Right ventricle myocardium inferior (tissue), 1 donor: ENCODE measurements around the gene GPR31. TPM values are rescaled to one million over a fixed set of nuclear protein-coding genes. Genes with fewer than 3 reads are reported as not detected.

Experiments used
- ATAC-seq: fragments of 200-7000 bp; cut with Tn5 transposase; one replicate; pipeline ENCODE4 v1.9.1; 2020; ENCODE audit warnings: mild to moderate bottlenecking, moderate library complexity
- DNase-seq: peaks from one replicate; pipeline ENCODE4 v3.0.0; 2021; ENCODE audit errors: missing footprints
- intact Hi-C: fragments of 100-400 bp; cut with DNase I; formaldehyde crosslinking; loops from one replicate; pipeline ENCODE4 v1.11.0; 2022
- total RNA-seq: library from RNA; stranded (reverse); fragmentation: NEBNext Ultra II Directional; extraction: Animal tissue kit (Norgen Biotek cat#: 25700); gene quantifications from one replicate; pipeline ENCODE4 v1.2.1, GENCODE V29; 2021
- donor health status: DM: no; HTN: yes; CAD: no; lungs with severe emphysema.

GPR31 gene
- total RNA-seq, 1 donor from 2014 or later, result not detected

DNA sequence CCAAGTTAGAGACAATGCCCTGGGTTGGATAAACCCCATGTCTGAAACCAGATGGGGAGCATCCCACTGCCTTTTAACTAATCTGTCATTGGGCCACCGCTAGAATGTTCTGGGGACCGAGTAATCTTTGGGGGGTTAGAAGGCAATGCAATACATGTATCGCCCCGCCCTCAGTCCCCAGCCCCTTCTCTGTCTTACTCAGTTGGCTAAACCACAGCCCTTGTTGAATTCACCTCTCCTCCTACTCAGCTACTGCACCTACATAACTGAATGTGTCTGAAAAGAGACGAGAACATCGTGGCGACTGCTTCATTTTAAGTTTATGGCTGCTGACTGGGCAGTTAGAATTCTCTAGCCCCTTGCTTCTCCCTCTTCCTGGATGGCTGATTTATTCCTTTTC lies 50.0 kb downstream of the GPR31 start:
- intact Hi-C loops, result no loop called here
- DNase-seq (no peak), ATAC-seq (no peak)

- no peak for DNase-seq
Observed at GRCh38 chr6:167106406-167106805, 51.4 kb downstream of the GPR31 start.

More at GRCh38 chr6:167106406-167106805, 51.4 kb downstream of the GPR31 start:
- intact Hi-C loops, result no loop called here
- no peak for ATAC-seq

Other genes with a start within 250 kb of the GPR31 start
- gene RNASET2, start 201.4 kb downstream of the GPR31 start, total RNA-seq, result 16.4 TPM
- gene CEP43, start 158.6 kb downstream of the GPR31 start, total RNA-seq, result 10.8 TPM
- not detected for gene CCR6, start 34.9 kb downstream of the GPR31 start, total RNA-seq
- not detected for gene UNC93A, start 133.3 kb upstream of the GPR31 start, total RNA-seq
- not detected for gene TTLL2, start 167.1 kb upstream of the GPR31 start, total RNA-seq